Measurements from ENCODE around the gene RNF181. TPM values are rescaled to one million over a fixed set of nuclear protein-coding genes. Genes with fewer than 3 reads are reported as not detected.
"Not testable (repeated sequence)": the region's sequence is repeated elsewhere in the genome, so short reads cannot be mapped to it uniquely, and the experiment has no call there.

The RNF181 gene
- total RNA-seq, 1 donor from 2014 or later = 155 TPM

DNA sequence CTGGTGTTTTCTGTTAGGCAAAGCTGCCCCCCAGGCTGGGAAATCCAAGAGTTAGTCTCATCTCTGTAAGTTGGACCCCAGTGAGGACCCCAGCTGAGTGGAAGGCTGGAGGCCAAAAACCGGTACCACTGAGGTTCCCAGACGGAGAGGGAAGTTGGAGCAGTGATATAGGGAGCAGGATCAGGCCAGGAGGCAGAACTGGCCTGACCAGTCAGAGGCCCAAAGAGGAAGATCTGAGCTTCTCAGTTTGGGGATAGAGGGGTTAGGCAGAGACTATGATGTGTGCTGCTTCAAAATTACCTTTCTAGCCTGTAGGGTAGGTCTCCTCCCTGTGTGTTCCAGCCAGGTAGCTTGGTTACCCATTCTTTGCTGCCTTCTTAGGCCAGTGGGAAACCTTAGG lies 4.6 kb upstream of the RNF181 start:
- no peaks in the 10 kb centered on the region for H3K27me3 Mint-ChIP-seq (ENCODE audit: low read depth, unreplicated experiment)
- H3K79me2 ChIP-seq (ENCODE audit: insufficient read depth, low read length) = peaks cover 8% of the 10 kb centered on the region
- peak overlapping the region; percentile 83 for H3K27ac Mint-ChIP-seq (ENCODE audit: unreplicated experiment)
- peak overlapping the region; percentile 86 for H3K27ac ChIP-seq (ENCODE audit: low read depth, low read length)
- H4K20me1 ChIP-seq (ENCODE audit: insufficient read depth, low read length) = no peaks in the 10 kb centered on the region
- peaks cover 49% of the 10 kb centered on the region for H3K4me1 Mint-ChIP-seq (ENCODE audit: low read depth, unreplicated experiment)
- FAIRE-seq (no peak), DNase-seq (ENCODE audit: low read depth) (no peak)
- TF ChIP-seq EZH2 (IDR thresholded peaks at IDR 0.05; ENCODE audit: insufficient read depth, low read length) (no peak), CTCF (IDR thresholded peaks at IDR 0.05; ENCODE audit: insufficient read depth, low read depth, low read length) (no peak)
- H3K4me3 Mint-ChIP-seq (ENCODE audit: unreplicated experiment) = peak overlapping the region; percentile 66
- peaks cover 3% of the 10 kb centered on the region for H3K9me3 Mint-ChIP-seq (ENCODE audit: unreplicated experiment)
- H3K4me3 ChIP-seq (ENCODE audit: insufficient read depth, low read depth, low read length) = no peak overlapping the region
- no peak overlapping the region for H2AFZ ChIP-seq (ENCODE audit: low read depth, low read length)
- H3K4me1 ChIP-seq (ENCODE audit: insufficient read depth, low read length) = peaks cover 27% of the 10 kb centered on the region
- H3K9me3 ChIP-seq (ENCODE audit: insufficient read depth, low read depth, low read length) = no peaks in the 10 kb centered on the region
- H3K27me3 ChIP-seq (ENCODE audit: insufficient read depth, low read length) = no peaks in the 10 kb centered on the region
- no peaks in the 10 kb centered on the region for H3K36me3 ChIP-seq (ENCODE audit: insufficient read depth, low read length)
- H3K9ac ChIP-seq (ENCODE audit: low read length) = peak overlapping the region; percentile 69
- peak overlapping the region; percentile 75 for H3K4me2 ChIP-seq (ENCODE audit: low read length)
- peaks cover 1% of the 10 kb centered on the region for H3K36me3 Mint-ChIP-seq (ENCODE audit: low read depth, unreplicated experiment)

DNA sequence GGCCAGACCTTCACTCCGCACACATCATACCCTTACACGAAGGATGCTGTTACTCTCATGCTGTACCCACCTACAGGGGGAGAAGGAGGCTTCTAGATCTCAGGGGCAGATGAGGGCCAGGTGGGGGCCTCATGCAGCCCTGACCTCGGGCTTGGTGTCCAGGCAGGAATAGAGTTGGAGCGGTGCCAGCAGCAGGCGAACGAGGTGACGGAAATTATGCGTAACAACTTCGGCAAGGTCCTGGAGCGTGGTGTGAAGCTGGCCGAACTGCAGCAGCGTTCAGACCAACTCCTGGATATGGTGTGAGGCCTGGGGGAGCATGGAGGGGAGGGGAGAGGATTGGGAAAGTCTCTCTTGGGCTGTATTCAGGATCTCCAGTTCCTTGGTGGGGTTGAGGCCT lies 4.0 kb upstream of the RNF181 start:
- peaks cover 1% of the 10 kb centered on the region for H3K36me3 Mint-ChIP-seq (ENCODE audit: low read depth, unreplicated experiment)
- no peak for FAIRE-seq
- H3K4me3 ChIP-seq (ENCODE audit: insufficient read depth, low read depth, low read length) = no peak overlapping the region
- H3K9me3 ChIP-seq (ENCODE audit: insufficient read depth, low read depth, low read length) = no peaks in the 10 kb centered on the region
- H3K27ac Mint-ChIP-seq (ENCODE audit: unreplicated experiment) = peak overlapping the region; percentile 83
- H3K9ac ChIP-seq (ENCODE audit: low read length) = peak overlapping the region; percentile 69
- H3K27me3 Mint-ChIP-seq (ENCODE audit: low read depth, unreplicated experiment) = no peaks in the 10 kb centered on the region
- peaks cover 3% of the 10 kb centered on the region for H3K9me3 Mint-ChIP-seq (ENCODE audit: unreplicated experiment)
- peaks cover 33% of the 10 kb centered on the region for H3K4me1 ChIP-seq (ENCODE audit: insufficient read depth, low read length)
- no peak for TF ChIP-seq EZH2 (IDR thresholded peaks at IDR 0.05; ENCODE audit: insufficient read depth, low read length)
- no peak for TF ChIP-seq CTCF (IDR thresholded peaks at IDR 0.05; ENCODE audit: insufficient read depth, low read depth, low read length)
- H3K27me3 ChIP-seq (ENCODE audit: insufficient read depth, low read length) = no peaks in the 10 kb centered on the region
- peaks cover 46% of the 10 kb centered on the region for H3K4me1 Mint-ChIP-seq (ENCODE audit: low read depth, unreplicated experiment)
- no peaks in the 10 kb centered on the region for H3K36me3 ChIP-seq (ENCODE audit: insufficient read depth, low read length)
- H3K79me2 ChIP-seq (ENCODE audit: insufficient read depth, low read length) = peaks cover 14% of the 10 kb centered on the region
- peak overlapping the region; percentile 86 for H3K27ac ChIP-seq (ENCODE audit: low read depth, low read length)
- H4K20me1 ChIP-seq (ENCODE audit: insufficient read depth, low read length) = peaks cover 6% of the 10 kb centered on the region
- no peak overlapping the region for H2AFZ ChIP-seq (ENCODE audit: low read depth, low read length)
- DNase-seq (ENCODE audit: low read depth) = no peak
- H3K4me2 ChIP-seq (ENCODE audit: low read length) = peak overlapping the region; percentile 75
- no peak overlapping the region for H3K4me3 Mint-ChIP-seq (ENCODE audit: unreplicated experiment)

DNA sequence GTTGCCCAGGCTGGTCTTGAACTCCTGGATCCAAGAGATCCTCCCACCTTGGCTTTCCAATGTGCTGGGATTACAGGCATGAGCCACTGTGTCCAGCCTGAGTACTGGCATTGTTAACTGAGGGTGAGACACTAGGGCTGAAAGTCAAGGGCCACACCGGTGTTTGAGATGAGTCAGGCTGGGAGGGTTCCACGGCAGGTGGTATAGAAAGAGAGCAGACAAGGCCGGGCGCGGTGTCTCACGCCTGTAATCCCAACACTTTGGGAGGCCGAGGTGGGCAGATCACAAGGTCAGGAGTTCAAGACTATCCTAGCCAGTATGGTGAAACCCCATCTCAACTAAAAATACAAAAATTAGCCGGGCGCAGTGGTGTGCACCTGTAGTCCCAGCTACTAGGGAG lies 3.2 kb upstream of the RNF181 start:
- H3K27me3 Mint-ChIP-seq (ENCODE audit: low read depth, unreplicated experiment); DNase-seq (ENCODE audit: low read depth); H3K4me2 ChIP-seq (ENCODE audit: low read length); H3K27me3 ChIP-seq (ENCODE audit: insufficient read depth, low read length); H3K36me3 ChIP-seq (ENCODE audit: insufficient read depth, low read length); H3K27ac ChIP-seq (ENCODE audit: low read depth, low read length); H3K4me3 ChIP-seq (ENCODE audit: insufficient read depth, low read depth, low read length); H3K9ac ChIP-seq (ENCODE audit: low read length); H2AFZ ChIP-seq (ENCODE audit: low read depth, low read length); H3K4me3 Mint-ChIP-seq (ENCODE audit: unreplicated experiment); H3K9me3 ChIP-seq (ENCODE audit: insufficient read depth, low read depth, low read length); H3K36me3 Mint-ChIP-seq (ENCODE audit: low read depth, unreplicated experiment); FAIRE-seq; H3K9me3 Mint-ChIP-seq (ENCODE audit: unreplicated experiment): not testable (repeated sequence)
- Mint-ChIP-seq H3K27ac (ENCODE audit: unreplicated experiment) (peak overlapping the region; percentile 26), H3K4me1 (ENCODE audit: low read depth, unreplicated experiment) (peaks cover 49% of the 10 kb centered on the region)
- H3K79me2 ChIP-seq (ENCODE audit: insufficient read depth, low read length) = peaks cover 21% of the 10 kb centered on the region
- H4K20me1 ChIP-seq (ENCODE audit: insufficient read depth, low read length) = peaks cover 13% of the 10 kb centered on the region
- H3K4me1 ChIP-seq (ENCODE audit: insufficient read depth, low read length) = peaks cover 37% of the 10 kb centered on the region
